NCI-H1105 treated with DMSO at 0.1 percent for 48 hours (cell line): ENCODE measurements around the gene TBC1D13.
A peak's percentile ranks its signal among the peaks of the same experiment; 100 is the strongest.
"Not testable (repeated sequence)": the region's sequence is repeated elsewhere in the genome, so short reads cannot be mapped to it uniquely, and the experiment has no call there.

Source experiments
- DNase-seq: peaks from one replicate; lab custom pipeline; 2025; lab: John Stamatoyannopoulos, UW

Gene TBC1D13

DNA sequence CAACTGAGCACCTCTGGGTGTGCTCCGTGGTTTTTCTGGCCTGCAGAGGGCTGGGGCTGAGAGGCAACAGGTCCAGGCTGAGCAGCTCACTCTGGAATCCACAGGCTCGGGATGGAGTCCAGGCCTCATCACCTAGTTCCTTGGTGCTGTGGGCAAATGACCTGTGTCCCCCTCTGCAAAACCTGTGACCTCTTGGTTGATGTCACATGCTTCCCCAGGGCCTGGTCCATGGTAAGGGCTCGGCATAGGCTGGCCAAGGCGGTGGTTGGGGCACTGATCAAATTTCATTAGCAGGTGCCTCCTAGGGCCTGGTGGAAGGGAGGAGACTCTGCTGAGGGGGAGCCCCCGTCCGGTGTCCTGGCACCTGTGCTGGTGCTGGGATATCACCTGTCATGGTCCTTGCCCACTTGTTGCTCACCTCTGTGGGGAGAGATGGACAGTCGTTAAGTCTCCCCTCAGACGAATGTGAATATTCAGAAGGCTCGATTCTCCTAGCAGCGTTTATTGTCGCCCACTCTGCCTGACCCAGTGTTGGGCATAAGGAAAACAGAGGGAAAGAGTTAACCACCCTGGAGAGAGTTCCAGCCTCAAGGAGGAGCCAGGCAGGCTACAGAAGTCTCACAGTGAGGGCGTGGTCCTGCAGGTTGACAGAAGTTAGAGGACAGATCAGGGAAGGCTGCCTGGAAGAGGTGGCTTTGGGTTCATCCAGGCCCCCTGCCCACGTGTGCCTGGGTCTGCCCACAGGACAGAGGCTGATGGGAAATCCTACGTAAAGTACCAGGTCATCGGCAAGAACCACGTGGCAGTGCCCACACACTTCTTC is 34.7 kb downstream of the TBC1D13 start:
- no peak for DNase-seq

DNA sequence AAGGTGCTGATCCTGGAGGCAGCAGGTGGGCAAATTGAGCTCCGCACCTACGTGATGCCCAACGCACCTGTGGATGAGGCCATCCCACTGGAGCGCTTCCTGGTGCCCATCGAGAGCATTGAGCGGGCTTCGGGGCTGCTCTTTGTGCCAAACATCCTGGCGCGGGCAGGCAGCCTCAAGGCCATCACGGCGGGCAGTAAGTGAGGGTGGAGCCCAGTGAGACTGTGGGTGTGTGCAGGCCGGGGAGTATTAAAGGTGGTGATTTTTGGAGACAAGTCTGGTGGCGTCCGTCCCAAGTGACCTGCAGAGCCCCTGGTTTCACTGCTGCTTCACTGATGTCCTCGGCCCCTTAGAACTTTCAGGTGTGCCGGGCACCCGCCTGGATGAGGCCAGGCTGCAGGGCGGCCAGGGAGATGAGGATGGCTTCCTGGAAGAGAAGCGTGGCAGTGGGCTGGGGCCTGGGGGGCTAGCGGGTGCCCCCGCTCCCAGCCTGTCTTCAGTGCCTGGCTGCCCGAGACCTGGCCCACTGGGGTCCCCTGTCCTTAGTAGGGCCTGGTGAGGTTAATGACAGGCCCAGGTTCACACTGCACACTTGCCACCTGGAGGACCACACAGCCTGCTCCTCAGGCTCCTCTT is 35.5 kb downstream of the TBC1D13 start:
- DNase-seq, result no peak

DNA sequence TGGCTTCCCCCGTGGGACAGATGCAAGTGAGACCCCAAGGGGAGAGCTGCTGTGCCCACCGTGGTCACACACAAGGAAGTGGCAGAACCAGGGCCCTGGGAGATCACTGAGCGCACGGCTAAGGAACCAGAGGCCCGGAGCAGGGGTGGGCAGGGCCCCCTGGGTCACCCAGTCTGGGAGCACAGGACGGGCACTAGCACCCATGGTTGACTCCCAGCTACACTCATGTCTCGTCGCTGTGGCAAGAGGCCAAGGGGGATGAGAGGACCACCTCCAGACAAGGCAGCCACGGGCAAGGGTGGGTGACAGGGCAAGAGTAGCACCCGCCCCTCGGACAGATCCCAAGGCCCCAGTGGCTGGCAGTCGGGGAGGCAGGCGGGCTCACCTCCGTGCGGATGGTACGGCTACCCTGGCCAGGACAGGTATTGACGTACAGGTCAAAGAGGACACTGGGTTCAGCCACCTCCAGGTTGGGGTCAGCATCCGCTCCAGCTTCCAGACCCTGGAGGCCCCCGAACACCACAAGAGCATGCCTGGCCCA is 36.4 kb downstream of the TBC1D13 start:
- no peak for DNase-seq

DNA sequence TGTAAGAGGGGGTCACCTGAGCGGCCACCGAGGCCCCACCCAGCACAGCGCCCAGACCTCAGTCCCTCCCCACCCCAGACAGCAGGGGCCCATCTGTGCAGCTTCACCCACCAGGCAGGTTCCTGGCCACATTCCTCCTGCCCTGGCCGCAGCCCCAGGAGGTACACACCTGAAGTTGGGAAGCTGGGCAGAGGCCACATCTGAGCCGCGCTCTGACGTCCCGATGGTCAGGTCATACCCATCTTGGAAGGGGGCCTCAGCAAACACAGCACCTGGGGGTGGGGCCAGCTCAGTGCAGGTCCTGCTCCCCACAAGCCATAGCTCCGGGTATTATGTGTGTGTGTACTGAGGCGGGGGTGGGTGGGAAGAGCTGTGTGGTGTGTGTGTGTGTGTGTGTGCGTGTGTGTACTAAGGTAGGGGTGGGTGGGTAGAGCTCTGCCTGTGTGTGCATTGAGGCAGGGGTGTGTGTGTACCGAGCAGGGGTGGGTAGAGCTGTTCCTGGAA is 36.9 kb downstream of the TBC1D13 start:
- no peak for DNase-seq

DNA sequence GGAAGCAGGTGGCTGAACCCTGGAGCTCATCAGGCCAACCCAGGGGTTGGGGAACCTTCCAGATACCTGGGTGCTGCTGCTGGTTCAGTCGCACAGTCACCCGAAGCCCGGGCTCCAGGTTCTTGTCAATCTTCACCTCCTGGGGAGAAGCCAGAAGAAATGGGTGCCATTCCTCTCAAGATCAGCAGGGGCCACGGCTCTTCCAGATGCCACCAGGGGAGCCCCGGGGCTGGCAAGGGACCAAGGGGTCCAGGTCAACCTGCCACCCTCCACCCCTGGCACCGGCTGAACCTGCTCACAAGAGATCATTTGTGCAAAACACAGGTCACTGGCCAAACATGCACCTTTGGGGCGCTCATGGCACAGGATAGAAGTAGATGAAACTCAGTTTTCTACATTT is 37.9 kb downstream of the TBC1D13 start:
- no peak for DNase-seq

DNA sequence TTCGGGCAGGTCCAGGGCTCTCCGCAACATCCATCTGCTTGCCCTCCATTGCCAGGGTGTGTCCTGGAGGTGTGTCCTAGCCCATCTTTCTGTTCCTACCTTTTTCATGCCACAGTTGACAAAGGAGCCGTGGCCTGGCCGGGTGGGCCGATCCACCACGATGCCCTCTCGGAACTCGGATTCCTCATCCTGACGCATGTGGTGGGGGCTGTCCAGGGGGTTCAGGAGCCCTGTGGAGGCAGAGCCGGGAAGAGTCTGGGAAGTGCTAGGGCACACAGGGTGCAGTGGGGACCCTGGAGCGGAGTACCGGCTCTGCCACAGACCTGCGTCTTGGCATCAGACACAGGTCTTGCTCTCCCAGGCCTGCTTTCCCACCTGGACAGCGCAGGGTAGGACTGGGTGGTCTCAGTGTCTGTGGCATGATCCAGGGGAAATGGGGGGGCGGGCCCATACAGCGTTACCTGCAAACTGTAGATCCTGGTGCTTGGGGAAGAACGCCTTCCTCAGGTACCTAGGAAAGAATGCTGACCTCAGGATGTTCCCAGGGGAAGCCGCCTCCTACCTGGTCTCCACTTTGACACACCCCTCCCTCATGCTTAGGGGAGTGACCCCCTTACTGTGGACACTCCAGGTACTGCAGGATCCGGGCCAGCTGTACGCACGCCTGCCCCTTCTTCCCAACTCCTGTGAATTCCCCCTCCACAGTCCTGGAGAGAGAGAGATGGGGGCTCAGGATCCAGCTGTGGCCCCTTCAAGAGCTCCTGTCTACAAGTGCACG is 39.1 kb downstream of the TBC1D13 start:
- no peak for DNase-seq

DNA sequence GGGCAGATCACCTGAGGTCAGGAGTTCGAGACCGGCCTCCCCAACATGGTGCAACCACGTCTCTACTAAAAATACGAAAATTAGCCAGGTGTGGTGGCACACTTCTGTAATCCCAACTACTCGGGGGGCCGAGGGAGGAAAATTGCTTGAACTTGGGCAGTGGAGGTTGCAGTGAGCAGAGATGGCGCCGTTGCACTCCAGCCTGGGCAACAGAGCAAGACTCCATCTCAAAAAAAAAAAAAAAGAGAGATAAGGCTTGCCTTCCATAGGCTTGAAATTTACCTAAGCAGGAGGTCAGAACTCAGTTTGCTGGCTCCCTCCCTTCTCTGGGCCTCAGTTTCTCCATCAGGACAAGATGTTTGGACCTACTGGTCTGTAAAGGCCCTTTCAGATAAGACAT is 41.2 kb downstream of the TBC1D13 start:
- no peak for DNase-seq

DNA sequence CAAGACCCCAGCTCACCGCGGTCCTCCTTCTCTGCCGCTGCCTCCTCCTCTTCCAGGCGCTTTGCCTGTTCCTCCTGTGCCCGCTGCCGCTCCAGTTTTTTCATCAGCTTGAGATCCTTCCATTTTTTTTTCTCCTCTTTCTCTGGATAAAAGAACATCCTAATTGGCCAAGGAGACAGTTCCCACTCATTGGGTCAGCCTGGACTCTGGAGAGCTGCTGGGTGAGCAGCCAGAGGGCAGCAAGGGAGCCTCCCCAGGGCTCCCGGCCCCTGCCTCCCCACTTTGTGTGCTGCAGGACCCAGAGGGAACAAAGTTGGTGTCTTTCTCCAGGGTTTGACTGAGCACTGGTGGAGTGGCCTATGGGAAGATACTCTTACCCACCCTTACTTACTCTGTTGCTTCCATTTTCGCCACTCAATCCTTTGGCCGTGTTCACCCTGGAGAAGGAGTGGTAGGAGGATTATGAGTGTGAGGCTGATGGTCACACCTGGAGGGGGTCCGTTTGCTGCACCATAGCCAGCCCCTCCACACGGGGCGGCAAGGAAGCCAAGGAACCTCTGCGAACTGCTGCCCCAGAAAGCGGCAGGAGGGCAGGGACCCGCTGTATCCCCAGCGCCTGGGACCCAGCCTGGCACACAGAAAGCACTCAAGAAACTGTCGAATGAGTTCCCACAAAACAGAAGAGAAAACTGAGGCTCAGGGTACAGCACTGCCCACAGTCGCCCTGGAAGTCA is 41.8 kb downstream of the TBC1D13 start:
- DNase-seq, result no peak

DNA sequence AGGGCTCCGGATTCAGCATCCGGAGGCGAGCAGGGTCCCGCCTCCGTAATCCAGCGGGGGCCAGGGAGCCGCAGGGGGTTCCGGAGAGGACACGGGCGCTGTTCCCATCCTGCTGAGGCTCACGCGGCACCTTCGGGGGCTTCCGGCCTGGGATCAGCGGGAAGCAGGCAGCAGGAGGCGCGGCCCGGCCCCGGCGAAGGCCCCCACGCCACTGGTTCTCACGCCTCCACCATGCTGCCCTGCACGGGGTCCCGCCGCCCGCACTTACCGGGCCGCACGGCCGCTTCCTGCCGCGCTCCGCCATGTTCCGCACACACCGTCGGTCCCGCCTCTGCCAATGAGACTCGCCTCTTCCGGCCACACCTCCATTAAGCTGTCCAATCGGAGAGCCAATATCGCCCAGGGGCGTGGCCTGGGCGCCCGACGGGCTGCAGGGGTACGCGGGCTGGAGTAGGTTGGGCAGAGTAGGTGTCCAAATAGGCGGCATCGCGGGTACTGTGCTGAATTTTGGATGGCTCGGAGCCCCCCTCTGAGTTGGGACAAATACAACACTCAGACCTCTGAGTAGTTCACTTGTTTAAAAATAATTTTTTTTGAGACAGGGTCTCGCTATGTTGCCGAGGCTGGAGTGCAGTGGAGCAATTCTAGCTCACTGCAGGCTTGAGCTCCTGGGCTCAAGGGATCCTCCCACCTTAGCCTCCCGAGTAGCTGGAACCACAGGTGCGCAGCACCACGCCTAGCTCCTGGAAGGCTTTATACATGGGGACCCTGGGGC is 42.6 kb downstream of the TBC1D13 start, which contains the start of gene SPOUT1:
SPOUT1 (minus strand) TSS at position 318 of the 775 bp plus-strand sequence; CDS start at position 304, 14 bp downstream.
- DNase-seq, result peak; percentile 87

DNA sequence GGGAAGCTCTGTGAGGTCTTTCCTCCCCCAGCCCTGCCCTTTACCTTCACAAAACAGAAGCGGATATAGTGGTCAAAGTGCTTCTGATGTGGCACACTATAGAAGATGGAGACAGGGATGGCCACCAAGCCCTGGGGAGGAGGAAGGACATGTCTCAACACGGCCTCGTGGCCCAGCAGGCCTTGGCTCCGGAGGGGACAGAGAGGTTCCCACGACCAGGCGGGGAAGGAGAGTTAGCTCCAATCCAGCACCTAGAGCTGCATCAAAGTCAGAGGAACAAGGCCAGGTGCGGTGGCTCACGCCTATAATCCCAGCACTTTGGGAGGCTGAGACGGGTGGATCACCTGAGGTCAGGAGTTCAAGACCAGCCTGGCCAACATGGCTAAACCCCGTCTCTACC is 46.6 kb downstream of the TBC1D13 start:
- no peak for DNase-seq

DNA sequence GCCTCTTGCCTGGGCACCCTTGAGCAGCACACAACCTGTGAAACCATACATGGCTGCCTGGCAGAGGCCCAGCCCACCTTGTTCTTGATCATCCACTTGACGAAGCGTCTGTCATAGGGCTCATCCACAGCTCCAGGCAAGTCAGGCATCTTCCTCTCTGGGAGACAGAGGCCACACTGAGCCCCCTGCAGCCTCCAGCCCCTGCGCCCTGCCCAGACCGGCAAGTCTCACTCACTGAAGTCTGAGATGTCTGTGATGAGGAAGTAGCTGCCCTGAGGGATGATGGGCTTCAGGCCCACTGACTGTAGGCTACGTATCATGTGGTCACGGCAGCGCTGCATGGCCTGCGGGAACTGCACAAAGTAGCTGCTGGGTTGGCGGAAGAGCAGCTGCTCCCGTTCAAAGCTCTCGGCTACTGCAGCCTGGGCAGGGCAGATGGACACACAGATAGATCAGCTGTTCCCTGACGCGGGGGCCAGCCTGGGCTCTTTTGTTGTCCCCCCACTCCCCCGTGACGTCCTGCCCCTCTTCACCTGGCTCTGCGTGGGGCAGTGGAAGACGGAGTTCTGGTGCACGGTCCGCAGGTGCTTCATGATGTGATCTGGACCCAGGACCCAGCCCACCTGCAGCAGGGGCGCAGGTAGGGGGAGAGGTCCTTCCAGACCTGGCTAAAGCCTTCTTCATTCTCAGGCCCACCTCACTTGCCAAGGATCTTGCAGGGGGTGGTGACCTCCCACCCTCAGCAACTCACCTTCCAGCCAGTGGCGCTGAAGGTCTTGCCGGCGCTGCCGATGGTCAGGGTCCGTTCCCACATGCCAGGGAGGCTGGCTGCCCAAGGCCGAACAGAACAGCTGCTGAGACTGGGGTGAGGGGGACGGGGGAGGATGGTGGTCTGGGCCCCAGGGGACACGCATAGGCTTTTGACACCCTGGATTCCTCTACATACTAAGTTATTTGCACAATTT is 48.5 kb downstream of the TBC1D13 start:
- DNase-seq, result no peak

DNA sequence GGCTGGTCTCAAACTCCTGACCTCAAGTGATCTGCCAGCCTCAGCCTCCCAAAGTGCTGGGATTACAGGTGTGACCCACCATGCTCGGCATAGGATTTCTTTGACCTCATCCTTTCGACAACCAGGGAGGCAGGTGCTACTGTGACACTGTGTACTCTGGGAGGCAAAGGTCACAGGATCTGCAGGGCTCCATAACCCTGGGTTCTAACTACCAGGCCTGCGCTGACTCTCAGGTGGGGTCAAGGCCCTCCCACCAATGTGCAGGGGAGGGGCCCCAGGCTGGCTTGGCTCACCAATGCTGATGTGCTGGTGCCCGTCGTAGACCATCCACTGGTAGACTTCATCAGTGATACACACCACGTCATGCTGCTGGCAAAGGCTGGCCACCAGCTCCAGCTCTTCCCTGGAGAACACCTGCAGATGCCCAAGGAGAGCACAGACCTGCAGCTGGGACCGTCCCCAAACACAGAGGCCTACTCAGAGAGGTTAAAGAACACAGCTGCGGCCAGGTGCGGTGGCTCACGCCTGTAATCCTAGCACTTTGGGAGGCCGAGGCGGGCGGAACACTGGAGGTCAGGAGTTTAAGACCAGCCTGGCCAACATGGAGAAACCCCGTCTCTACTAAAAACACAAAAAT is 49.6 kb downstream of the TBC1D13 start:
- DNase-seq, result no peak

DNA sequence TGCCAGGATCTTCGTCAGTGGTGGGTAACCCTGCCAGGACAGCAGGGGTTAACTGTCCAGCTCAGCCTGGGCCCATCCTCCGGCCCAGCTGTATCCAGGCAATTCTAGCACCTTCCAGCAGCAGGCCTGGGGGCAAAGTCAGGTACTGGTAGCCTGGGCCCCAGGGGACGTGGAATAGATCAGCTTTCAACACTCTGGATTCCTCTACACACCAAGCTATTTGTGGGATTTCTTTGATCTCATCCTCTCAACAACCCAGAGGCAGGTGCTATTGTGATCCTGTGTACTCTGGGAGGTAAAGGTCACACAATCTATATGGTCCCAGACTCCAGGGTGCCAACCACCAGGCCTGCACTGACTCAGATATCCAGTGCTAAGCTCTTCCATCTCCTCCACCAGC is 51.3 kb downstream of the TBC1D13 start:
- no peak for DNase-seq

DNA sequence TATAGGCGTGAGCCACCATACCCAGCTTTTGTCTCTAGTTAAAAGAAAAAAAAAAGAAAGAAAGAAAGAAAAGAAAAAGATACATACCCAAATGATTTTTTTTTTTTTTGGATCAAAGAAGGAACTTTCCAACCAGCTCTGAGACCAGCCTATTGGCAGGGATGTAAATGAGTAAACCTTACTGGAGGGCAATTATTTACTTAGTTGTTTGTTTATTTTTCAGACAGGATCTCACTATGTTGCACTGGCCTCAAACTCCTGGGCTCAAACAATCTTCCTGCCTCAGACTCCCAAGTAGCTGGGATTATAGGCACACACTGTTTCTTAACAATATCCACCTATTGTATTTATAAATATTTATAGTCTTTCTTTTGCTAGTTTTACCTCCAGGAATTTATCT is 53.5 kb downstream of the TBC1D13 start:
- DNase-seq, result no peak

DNA sequence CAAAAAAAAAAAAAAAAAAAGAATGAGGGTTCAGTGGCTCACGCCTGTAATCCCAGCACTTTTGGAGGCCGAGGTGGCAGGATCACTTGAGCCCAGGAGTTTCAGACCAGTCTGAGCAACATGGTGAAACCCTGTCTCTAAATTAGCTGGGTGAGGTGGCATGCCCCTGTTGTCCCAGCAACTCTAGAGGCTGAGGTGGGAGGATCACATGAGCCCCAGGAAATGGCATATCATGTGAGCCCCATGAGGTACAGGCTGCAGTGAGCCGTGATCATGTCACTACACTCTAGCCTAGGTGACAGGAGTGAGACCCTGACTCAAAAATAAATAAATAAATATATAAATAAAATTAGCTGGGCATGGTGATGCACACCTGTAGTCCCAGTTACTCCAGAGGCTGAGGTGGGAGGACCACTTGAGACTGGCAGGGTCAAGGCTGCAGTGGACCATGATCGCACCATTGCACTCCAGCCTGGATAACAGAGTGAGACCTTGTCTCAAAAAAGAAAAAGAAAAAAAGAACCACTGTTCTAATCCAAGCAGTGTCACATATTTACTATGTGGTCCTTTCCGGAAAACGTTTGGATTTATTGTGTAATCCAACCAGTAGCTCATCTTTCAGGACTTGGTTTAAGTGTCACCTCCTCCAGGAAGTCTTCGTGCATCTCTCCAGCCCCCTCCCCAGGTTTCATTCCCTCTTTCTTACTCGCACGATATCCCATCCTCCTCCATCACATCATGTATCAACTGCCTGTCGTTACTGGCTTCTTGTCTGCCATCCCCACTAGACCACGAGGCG is 54.8 kb downstream of the TBC1D13 start:
- DNase-seq, result no peak

DNA sequence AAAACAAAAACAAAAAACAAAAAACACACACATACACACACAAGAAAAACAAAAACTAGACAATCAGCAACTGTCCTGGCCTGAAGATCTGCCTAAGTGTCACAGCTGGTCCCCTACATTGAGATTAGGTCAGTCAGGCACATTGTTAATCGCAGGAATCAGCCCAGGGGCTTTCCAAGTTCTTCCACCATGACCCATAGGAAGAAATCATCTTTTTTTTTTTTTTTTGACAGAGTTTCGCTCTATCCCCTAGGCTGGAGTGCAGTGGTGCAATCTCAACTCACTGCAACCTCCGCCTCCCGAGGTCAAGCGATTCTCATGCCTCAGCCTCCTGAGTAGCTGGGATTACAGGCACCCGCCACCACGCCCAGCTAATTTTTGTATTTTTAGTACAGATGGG is 56.1 kb downstream of the TBC1D13 start:
- DNase-seq, result not testable (repeated sequence)

DNA sequence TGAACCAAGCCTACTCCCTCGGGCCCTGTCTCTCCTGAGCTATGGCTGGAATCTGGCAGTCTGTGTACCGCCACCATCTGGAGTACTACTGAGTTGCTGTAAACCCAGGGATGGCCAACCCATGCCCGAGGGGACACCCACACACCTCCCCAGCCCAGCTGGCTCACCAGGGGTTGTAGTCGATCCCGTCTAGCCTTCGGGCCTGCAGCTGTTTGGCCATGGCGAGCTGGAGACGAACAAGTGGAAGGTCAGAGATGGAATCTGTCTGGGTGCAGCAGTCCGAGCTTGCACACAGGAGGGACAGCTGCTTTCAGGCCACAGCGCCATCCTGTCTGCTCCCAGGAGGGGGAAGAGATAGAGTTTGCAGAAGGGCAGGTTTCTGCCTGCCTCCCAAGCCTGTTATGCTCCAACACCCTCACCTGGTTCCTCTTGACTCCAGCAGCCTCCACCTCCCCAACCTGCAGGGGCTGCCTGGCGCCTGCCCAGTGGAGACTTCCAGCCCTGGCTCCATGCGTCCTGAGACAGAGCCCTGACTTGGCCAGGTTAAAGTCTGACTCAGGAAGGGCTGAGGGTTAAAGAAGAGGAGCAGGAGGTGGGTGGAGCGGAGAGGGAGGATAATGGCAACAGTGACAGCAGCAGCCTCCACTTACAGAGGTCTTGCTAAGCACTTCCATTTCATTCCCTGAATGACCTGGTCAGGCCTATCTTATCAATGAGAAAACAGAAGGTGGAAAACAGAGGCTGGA is 58.3 kb downstream of the TBC1D13 start:
- peak; percentile 91 for DNase-seq

DNA sequence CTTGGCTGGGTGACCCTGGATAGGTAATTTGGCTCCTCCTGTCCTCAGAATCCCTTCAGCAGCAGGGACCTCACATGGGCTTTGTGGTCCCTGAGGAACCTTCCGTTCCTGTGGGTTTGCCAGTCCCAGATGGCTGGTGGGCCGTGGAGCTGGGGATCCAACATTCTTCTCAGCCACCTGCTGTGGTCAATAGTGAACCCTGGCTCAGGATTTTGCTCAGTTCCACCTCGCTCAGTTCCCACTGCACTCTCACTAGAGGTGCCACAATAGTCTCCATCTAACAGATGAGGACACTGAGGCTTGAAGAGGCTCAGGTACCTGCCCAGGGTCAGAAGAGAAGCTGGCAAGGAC is 59.6 kb downstream of the TBC1D13 start:
- no peak for DNase-seq
